OCI-LY3 (cell line): ENCODE data around the gene SYNE3.

Source experiments
- EZH2phosphoT487 ChIP-seq: fragments of 200-600 bp; shearing (Covaris generic); IDR thresholded peaks from 2 replicates; pipeline ENCODE4 v1.6.1; 2018; ENCODE audit warnings: antibody characterized with exemption, mixed run types, low read depth
- TF ChIP-seq, protein P1 (sequence below): fragments of 200-600, 300-600 bp; sonication (generic); IDR thresholded peaks from 2 replicates; pipeline ENCODE4 v1.5.1; 2014; ENCODE audit warnings: antibody characterized with exemption, low read length, low read depth

- TF ChIP-seq, protein P1, sequence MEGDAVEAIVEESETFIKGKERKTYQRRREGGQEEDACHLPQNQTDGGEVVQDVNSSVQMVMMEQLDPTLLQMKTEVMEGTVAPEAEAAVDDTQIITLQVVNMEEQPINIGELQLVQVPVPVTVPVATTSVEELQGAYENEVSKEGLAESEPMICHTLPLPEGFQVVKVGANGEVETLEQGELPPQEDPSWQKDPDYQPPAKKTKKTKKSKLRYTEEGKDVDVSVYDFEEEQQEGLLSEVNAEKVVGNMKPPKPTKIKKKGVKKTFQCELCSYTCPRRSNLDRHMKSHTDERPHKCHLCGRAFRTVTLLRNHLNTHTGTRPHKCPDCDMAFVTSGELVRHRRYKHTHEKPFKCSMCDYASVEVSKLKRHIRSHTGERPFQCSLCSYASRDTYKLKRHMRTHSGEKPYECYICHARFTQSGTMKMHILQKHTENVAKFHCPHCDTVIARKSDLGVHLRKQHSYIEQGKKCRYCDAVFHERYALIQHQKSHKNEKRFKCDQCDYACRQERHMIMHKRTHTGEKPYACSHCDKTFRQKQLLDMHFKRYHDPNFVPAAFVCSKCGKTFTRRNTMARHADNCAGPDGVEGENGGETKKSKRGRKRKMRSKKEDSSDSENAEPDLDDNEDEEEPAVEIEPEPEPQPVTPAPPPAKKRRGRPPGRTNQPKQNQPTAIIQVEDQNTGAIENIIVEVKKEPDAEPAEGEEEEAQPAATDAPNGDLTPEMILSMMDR = no peak
- TF ChIP-seq EZH2phosphoT487 = no peak
Measured at GRCh38 chr14:95538801-95539509, 22.5 kb upstream of the SYNE3 start.
